H1 (cell line): ENCODE measurements around the gene MAPKAP1. TPM values are rescaled to one million over a fixed set of nuclear protein-coding genes. Genes with fewer than 3 reads are reported as not detected.

Source experiments
- CTCF ChIA-PET: fragments of 300-600 bp; sonication (Branson Sonifier 250); formaldehyde crosslinking; loops from one replicate; lab custom pipeline; 2021; ENCODE audit not compliant: partially characterized antibody; lab: Charles Lee
- POLR2A ChIA-PET: fragments of 300-600 bp; sonication (Branson Sonifier 250); formaldehyde crosslinking; loops from one replicate; lab custom pipeline; 2021; ENCODE audit warnings: inconsistent platforms; ENCODE audit not compliant: partially characterized antibody; lab: Charles Lee
- DNase-seq, 2 experiments: peaks; one replicate each; pipeline versions ENCODE4 v3.0.0 to v3.0.0-alpha.2; 2010 to 2022; ENCODE audit warnings: low spot score in 2 of 2, low read depth in 1 of 2, mixed read lengths in 1 of 2
- FAIRE-seq: peaks from 2 replicates; lab custom pipeline; 2011; peaks lifted over from hg19 to GRCh38; lab: Jason Lieb, UNC
- H2AFZ ChIP-seq: 2 replicates; pipeline ENCODE4 v1.8.1; 2012; ENCODE audit warnings: low read length, inconsistent platforms
- H2AK5ac ChIP-seq: 2 replicates; pipeline ENCODE4 v1.6.1; 2013; ENCODE audit warnings: low read depth, low read length
- H2BK120ac ChIP-seq: replicated peaks from 2 replicates; pipeline ENCODE3; 2013; ENCODE audit warnings: low read depth, low read length, inconsistent platforms
- H2BK12ac ChIP-seq: 2 replicates; pipeline ENCODE4 v1.6.1; 2013; ENCODE audit warnings: low read depth, low read length
- H2BK15ac ChIP-seq: 2 replicates; pipeline ENCODE4 v1.6.1; 2013; ENCODE audit warnings: low read length
- H2BK20ac ChIP-seq: 2 replicates; pipeline ENCODE4 v1.6.1; 2013; ENCODE audit warnings: low read length
- H2BK5ac ChIP-seq: 2 replicates; pipeline ENCODE4 v1.6.1; 2013; ENCODE audit warnings: low read depth, low read length
- H3K14ac ChIP-seq: 2 replicates; pipeline ENCODE4 v1.6.1; 2013; ENCODE audit warnings: inconsistent platforms; ENCODE audit not compliant: insufficient read length
- H3K18ac ChIP-seq: 2 replicates; pipeline ENCODE4 v1.6.1; 2013; ENCODE audit warnings: low read length; ENCODE audit errors: extremely low read depth
- H3K23ac ChIP-seq: 2 replicates; pipeline ENCODE4 v1.6.1; 2013; ENCODE audit warnings: inconsistent platforms; ENCODE audit not compliant: insufficient read length
- H3K23me2 ChIP-seq: 2 replicates; pipeline ENCODE4 v1.6.1; 2013; ENCODE audit warnings: low read depth, low read length
- H3K27ac ChIP-seq: 2 replicates; pipeline ENCODE4 v1.6.1; 2011; ENCODE audit warnings: low read depth, low read length, inconsistent platforms
- H3K27me3 ChIP-seq, 4 experiments: replicated peaks in 1 of 4; 1 replicate in 1 of 4; 2 replicates in 3 of 4; pipeline versions ENCODE4 v1.6.1 to v1.8.1; 2011 to 2013; ENCODE audit warnings: low read length in 3 of 4, mild to moderate bottlenecking in 3 of 4, inconsistent platforms in 2 of 4, mixed read lengths in 2 of 4, moderate library complexity in 1 of 4; ENCODE audit not compliant: control insufficient read depth in 3 of 4, insufficient read depth in 3 of 4; ENCODE audit errors: extremely low read depth in 1 of 4
- H3K36me3 ChIP-seq, 4 experiments: 2 replicates each; pipeline versions ENCODE4 v1.6.1 to v1.8.1; 2011 to 2013; ENCODE audit warnings: mild to moderate bottlenecking in 4 of 4, low read length in 3 of 4, moderate library complexity in 2 of 4, control low read depth in 1 of 4, inconsistent platforms in 1 of 4; ENCODE audit not compliant: insufficient read depth in 4 of 4, control insufficient read depth in 2 of 4
- H3K4ac ChIP-seq: replicated peaks from 2 replicates; pipeline ENCODE3; 2013; ENCODE audit warnings: low read length, low read depth, mixed read lengths, inconsistent platforms; ENCODE audit not compliant: insufficient read length
- H3K4me1 ChIP-seq, 4 experiments: replicated peaks in 1 of 4; 1 replicate in 1 of 4; 2 replicates in 3 of 4; pipeline versions ENCODE4 v1.6.1 to v1.8.1; 2011 to 2013; ENCODE audit warnings: low read length in 3 of 4, inconsistent platforms in 2 of 4, mixed read lengths in 1 of 4; ENCODE audit not compliant: insufficient read depth in 4 of 4, control insufficient read depth in 3 of 4
- H3K4me2 ChIP-seq, 2 experiments: 2 replicates each; pipeline versions ENCODE4 v1.6.1 to v1.8.1; 2011 to 2013; ENCODE audit warnings: low read depth in 2 of 2, low read length in 2 of 2, control low read depth in 1 of 2, inconsistent platforms in 1 of 2, mild to moderate bottlenecking in 1 of 2; ENCODE audit not compliant: insufficient read depth in 1 of 2
- H3K4me3 ChIP-seq, 4 experiments: fragments of 200-600, 300-600 bp in 1 of 4; sonication (generic), shearing (Covaris generic), sonication (Bioruptor Twin) in 1 of 4; 2 replicates each; pipeline versions ENCODE4 v1.5.1 to v1.8.1; 2011 to 2016; ENCODE audit warnings: low read length in 4 of 4, low read depth in 3 of 4, control low read depth in 2 of 4, inconsistent platforms in 2 of 4, mild to moderate bottlenecking in 2 of 4, mixed read lengths in 1 of 4, moderate library complexity in 1 of 4; ENCODE audit not compliant: insufficient read depth in 2 of 4; ENCODE audit errors: extremely low read depth in 1 of 4
- H3K56ac ChIP-seq: replicated peaks from 2 replicates; pipeline ENCODE3; 2013; ENCODE audit warnings: low read depth, mild to moderate bottlenecking, mixed read lengths, low read length, inconsistent platforms; ENCODE audit not compliant: insufficient read length
- H3K79me1 ChIP-seq: 2 replicates; pipeline ENCODE4 v1.6.1; 2013; ENCODE audit warnings: low read depth, low read length, control low read depth
- H3K79me2 ChIP-seq, 2 experiments: 2 replicates each; pipeline versions ENCODE4 v1.6.1 to v1.8.1; 2012 to 2013; ENCODE audit warnings: low read length in 2 of 2, mild to moderate bottlenecking in 2 of 2, inconsistent platforms in 1 of 2; ENCODE audit not compliant: insufficient read depth in 2 of 2, control insufficient read depth in 1 of 2
- H3K9ac ChIP-seq, 4 experiments: replicated peaks in 1 of 4; 1 replicate in 1 of 4; 2 replicates in 3 of 4; pipeline versions ENCODE4 v1.6.1 to v1.8.1; 2011 to 2013; ENCODE audit warnings: low read depth in 3 of 4, low read length in 3 of 4, control low read depth in 2 of 4, mild to moderate bottlenecking in 2 of 4, moderate library complexity in 2 of 4, inconsistent platforms in 1 of 4; ENCODE audit errors: extremely low read depth in 1 of 4
- H3K9me3 ChIP-seq, 2 experiments: 2 replicates each; pipeline versions ENCODE4 v1.6.1 to v1.8.1; 2012 to 2013; ENCODE audit warnings: mild to moderate bottlenecking in 2 of 2, moderate library complexity in 2 of 2, control low read depth in 1 of 2, inconsistent platforms in 1 of 2, low read depth in 1 of 2, low read length in 1 of 2, mixed read lengths in 1 of 2; ENCODE audit not compliant: insufficient read depth in 2 of 2
- H4K20me1 ChIP-seq, 2 experiments: replicated peaks in 1 of 2; 2 replicates each; pipeline versions ENCODE3 to v1.8.1; 2011 to 2013; ENCODE audit warnings: inconsistent platforms in 2 of 2, low read length in 2 of 2, mild to moderate bottlenecking in 1 of 2; ENCODE audit not compliant: insufficient read depth in 2 of 2, control insufficient read depth in 1 of 2
- H4K5ac ChIP-seq: 2 replicates; pipeline ENCODE4 v1.6.1; 2013; ENCODE audit warnings: low read length, low read depth, mixed read lengths, inconsistent platforms; ENCODE audit not compliant: insufficient read length
- H4K8ac ChIP-seq: 2 replicates; pipeline ENCODE4 v1.8.0; 2013; ENCODE audit warnings: mild to moderate bottlenecking, moderate library complexity, low read length, inconsistent platforms; ENCODE audit not compliant: insufficient read depth; ENCODE audit errors: extremely low read depth
- H4K91ac ChIP-seq: replicated peaks from 2 replicates; pipeline ENCODE3; 2013; ENCODE audit warnings: low read length, mixed read lengths, inconsistent platforms; ENCODE audit not compliant: insufficient read length
- ASH2L ChIP-seq: fragments of 200-600, 300-600 bp; sonication (generic); IDR thresholded peaks from one replicate; pipeline ENCODE4 v1.7.1; 2017; ENCODE audit warnings: low read length
- ATF3 ChIP-seq: IDR thresholded peaks from 2 replicates; pipeline ENCODE4 v1.6.1; 2011; ENCODE audit warnings: low read depth, mild to moderate bottlenecking, low read length; ENCODE audit not compliant: insufficient read depth
- E2F6 ChIP-seq: IDR thresholded peaks from 2 replicates; pipeline ENCODE4 v1.6.1; 2012; ENCODE audit warnings: inconsistent platforms
- HDAC2 ChIP-seq, 2 experiments: fragments of 300-600 bp in 1 of 2; sonication (generic) in 1 of 2; IDR thresholded peaks; 2 replicates each; pipeline ENCODE4 v1.6.1; 2011 to 2012; ENCODE audit warnings: low read depth in 2 of 2, low read length in 2 of 2, mild to moderate bottlenecking in 2 of 2, moderate library complexity in 2 of 2, borderline replicate concordance in 1 of 2, inconsistent platforms in 1 of 2
- KDM4A ChIP-seq: IDR thresholded peaks from one replicate; pipeline ENCODE4 v1.7.1; 2012; ENCODE audit warnings: low read depth, mild to moderate bottlenecking, moderate library complexity, low read length, inconsistent platforms; ENCODE audit not compliant: severe bottlenecking
- NRF1 ChIP-seq: IDR thresholded peaks from 2 replicates; pipeline ENCODE4 v1.6.1; 2011; ENCODE audit warnings: mild to moderate bottlenecking, low read depth, low read length, improper control_type of control experiment
- RFX5 ChIP-seq: IDR thresholded peaks from 2 replicates; pipeline ENCODE4 v1.6.1; 2011; ENCODE audit warnings: low read depth, low read length, improper control_type of control experiment, borderline replicate concordance
- SP2 ChIP-seq: IDR thresholded peaks from 2 replicates; pipeline ENCODE4 v1.6.1; 2012; ENCODE audit warnings: mild to moderate bottlenecking, low read length, inconsistent platforms
- TAF1 ChIP-seq: IDR thresholded peaks from 2 replicates; pipeline ENCODE4 v1.6.1; 2011; ENCODE audit warnings: mild to moderate bottlenecking, low read depth, low read length
- WGBS, 2 experiments: shearing (Covaris generic) in 1 of 2; methylation state at CpG; one replicate each; pipeline versions ENCODE4 v1.1.6 to v1.1.7; 2013 to 2015; ENCODE audit warnings: low lambda C conversion rate in 2 of 2, mixed read lengths in 2 of 2, inconsistent platforms in 1 of 2, low coverage in 1 of 2, missing lambda C conversion rate in 1 of 2; ENCODE audit not compliant: insufficient replicate concordance in 2 of 2, insufficient coverage in 1 of 2, insufficient read length in 1 of 2; ENCODE audit errors: extremely low coverage in 1 of 2, missing lambda C conversion rate in 1 of 2; 5-methylcytosine and 5-hydroxymethylcytosine counted together
- polyA plus RNA-seq, 7 experiments: library from polyadenylated mRNA; depleted of rRNA in 3 of 7; stranded (reverse) in 5 of 7; unstranded in 2 of 7; fragments of >200 nt in 5 of 7; fragments of 200-250 nt in 2 of 7; gene quantifications; 1 replicate in 5 of 7; 2 replicates in 1 of 7; 4 replicates in 1 of 7; pipeline versions ENCODE4 v1.2.1 to v1.2.3, GENCODE V29; 2011 to 2013; ENCODE audit warnings: missing spikeins in 2 of 7, mixed read lengths in 2 of 7
- total RNA-seq: library from RNA; stranded (reverse); fragmentation: NEBNext Ultra II Directional; extraction: Animal tissue kit (Norgen Biotek cat#: 25700); gene quantifications from 2 replicates; pipeline ENCODE4 v1.2.1, GENCODE V29; 2021
- TF ChIP-seq, protein P1 (sequence below), 3 experiments: IDR thresholded peaks; 1 replicate in 2 of 3; 2 replicates in 1 of 3; pipeline versions ENCODE4 v1.5.1 to v1.6.1; 2011; ENCODE audit warnings: low read length in 3 of 3, mild to moderate bottlenecking in 3 of 3, inconsistent platforms in 2 of 3, low read depth in 1 of 3, moderate library complexity in 1 of 3; ENCODE audit not compliant: insufficient read depth in 1 of 3; ENCODE audit errors: control extremely low read depth in 1 of 3

The MAPKAP1 gene
- total and polyA plus RNA-seq, 2 of the 8 experiments (the other 6 are each of a cell fraction or from before 2014, with no cell fraction given), result 79.2 to 140 TPM

DNA sequence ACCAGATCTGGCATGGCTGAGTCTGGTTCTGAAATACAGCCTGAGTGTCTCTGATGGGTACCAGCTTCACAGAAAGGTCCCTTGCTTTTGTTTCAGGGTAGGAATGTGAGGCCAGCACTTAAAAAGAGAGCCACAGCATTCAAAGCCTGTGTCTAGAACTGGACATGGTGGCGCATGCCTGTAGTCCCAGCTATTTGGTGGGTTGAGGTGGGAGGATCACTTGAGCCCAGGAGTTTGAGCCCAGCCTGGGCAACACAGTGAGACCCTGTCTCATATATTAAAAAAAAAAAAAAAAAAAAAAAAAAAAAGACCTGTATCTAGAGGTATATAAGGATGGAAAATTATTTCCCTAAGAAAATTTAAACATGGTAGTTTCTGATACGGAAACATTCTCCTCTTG lies 243.1 kb downstream of the MAPKAP1 start:
- Histone ChIP-seq H2BK12ac (no peak overlapping the region), H3K27ac (no peak overlapping the region), H3K9ac (no peak overlapping the region), H3K4me1 (no peaks in the 10 kb centered on the region; a peak in 1 of 7 replicates), H3K14ac (no peak overlapping the region), H2BK5ac (no peak overlapping the region), H4K5ac (no peak overlapping the region), H2BK120ac (no peak overlapping the region), H4K91ac (no peak overlapping the region), H3K4ac (no peak overlapping the region), H3K79me1 (no peaks in the 10 kb centered on the region), H2BK15ac (no peak overlapping the region), H4K8ac (no peak overlapping the region), H3K36me3 (peaks cover 0 to 10% (median 3%) of the 10 kb centered on the region in 4 experiments; a peak in 2 of 8 replicates), H3K56ac (no peak overlapping the region), H3K9me3 (peaks cover 0 to 18% of the 10 kb centered on the region in 2 experiments; a peak in 2 of 4 replicates), H3K27me3 (no peaks in the 10 kb centered on the region), H2BK20ac (no peak overlapping the region), H2AFZ (no peak overlapping the region), H3K23me2 (no peaks in the 10 kb centered on the region), H3K18ac (no peak overlapping the region), H3K23ac (no peak overlapping the region), H3K79me2 (no peaks in the 10 kb centered on the region), H3K4me2 (no peak overlapping the region), H2AK5ac (no peak overlapping the region), H4K20me1 (no peaks in the 10 kb centered on the region), H3K4me3 (no peak overlapping the region)
- WGBS, 2 experiments, result 90% methylated on average over 2 of the region's 2 CpGs; no CpG with 5 or more reads in 1 of the 2 experiments
- ChIA-PET CTCF (interaction anchor here (3.0 kb wide), 1 partner anchor 9 kb away, joined by 11 read pairs; no protein-coding TSS in a partner anchor), POLR2A (interaction anchor here (1.4 kb wide), 1 partner anchor 11 kb away, joined by 3 read pairs; no protein-coding TSS in a partner anchor)
- no peak for FAIRE-seq
- no peak for DNase-seq
- no peak for TF ChIP-seq TAF1
- no peak for TF ChIP-seq ATF3
- no peak for TF ChIP-seq NRF1
- TF ChIP-seq HDAC2 (IDR thresholded peaks at IDR 0.05; ENCODE audit: borderline replicate concordance in 1 of 2, low read depth in 2 of 2, low read length in 2 of 2), result no peak
- no peak for TF ChIP-seq ASH2L
- TF ChIP-seq, protein P1, sequence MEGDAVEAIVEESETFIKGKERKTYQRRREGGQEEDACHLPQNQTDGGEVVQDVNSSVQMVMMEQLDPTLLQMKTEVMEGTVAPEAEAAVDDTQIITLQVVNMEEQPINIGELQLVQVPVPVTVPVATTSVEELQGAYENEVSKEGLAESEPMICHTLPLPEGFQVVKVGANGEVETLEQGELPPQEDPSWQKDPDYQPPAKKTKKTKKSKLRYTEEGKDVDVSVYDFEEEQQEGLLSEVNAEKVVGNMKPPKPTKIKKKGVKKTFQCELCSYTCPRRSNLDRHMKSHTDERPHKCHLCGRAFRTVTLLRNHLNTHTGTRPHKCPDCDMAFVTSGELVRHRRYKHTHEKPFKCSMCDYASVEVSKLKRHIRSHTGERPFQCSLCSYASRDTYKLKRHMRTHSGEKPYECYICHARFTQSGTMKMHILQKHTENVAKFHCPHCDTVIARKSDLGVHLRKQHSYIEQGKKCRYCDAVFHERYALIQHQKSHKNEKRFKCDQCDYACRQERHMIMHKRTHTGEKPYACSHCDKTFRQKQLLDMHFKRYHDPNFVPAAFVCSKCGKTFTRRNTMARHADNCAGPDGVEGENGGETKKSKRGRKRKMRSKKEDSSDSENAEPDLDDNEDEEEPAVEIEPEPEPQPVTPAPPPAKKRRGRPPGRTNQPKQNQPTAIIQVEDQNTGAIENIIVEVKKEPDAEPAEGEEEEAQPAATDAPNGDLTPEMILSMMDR (IDR thresholded peaks at IDR 0.05; ENCODE audit: control extremely low read depth in 1 of 3, insufficient read depth in 1 of 3, low read depth in 1 of 3, low read length in 3 of 3), result no peak
- no peak for TF ChIP-seq RFX5
- TF ChIP-seq SP2, result no peak
- TF ChIP-seq E2F6, result no peak
- no peak for TF ChIP-seq KDM4A
